Rectal smooth muscle tissue (tissue), 1 donor: Measurements from ENCODE around the gene CDHR3.

Source experiments
- H3K27ac ChIP-seq: one replicate; pipeline ENCODE4 v1.7.0; 2013; ENCODE audit warnings: low read depth, low read length, inconsistent platforms
- H3K27me3 ChIP-seq: one replicate; pipeline ENCODE4 v1.7.0; 2013; ENCODE audit warnings: low read length; ENCODE audit not compliant: control insufficient read depth, insufficient read depth
- H3K36me3 ChIP-seq: one replicate; pipeline ENCODE4 v1.7.0; 2013; ENCODE audit warnings: low read length; ENCODE audit not compliant: control insufficient read depth, insufficient read depth
- H3K4me1 ChIP-seq: one replicate; pipeline ENCODE4 v1.7.0; 2013; ENCODE audit warnings: low read length; ENCODE audit not compliant: control insufficient read depth, insufficient read depth
- H3K4me3 ChIP-seq: one replicate; pipeline ENCODE4 v1.7.0; 2013; ENCODE audit warnings: low read length
- H3K9ac ChIP-seq: one replicate; pipeline ENCODE4 v1.7.0; 2013; ENCODE audit warnings: low read length

The CDHR3 gene

GRCh38 chr7:106069471-106070200 is 106.6 kb downstream of the CDHR3 start:
- Histone ChIP-seq H3K27ac (peak overlapping the region; percentile 85), H3K27me3 (no peaks in the 10 kb centered on the region), H3K36me3 (no peaks in the 10 kb centered on the region), H3K4me1 (peaks cover 62% of the 10 kb centered on the region), H3K9ac (no peak overlapping the region), H3K4me3 (no peak overlapping the region)

- Histone ChIP-seq H3K27ac (peak overlapping the region; percentile 85), H3K4me3 (no peak overlapping the region), H3K9ac (no peak overlapping the region), H3K27me3 (no peaks in the 10 kb centered on the region), H3K4me1 (peaks cover 56% of the 10 kb centered on the region), H3K36me3 (no peaks in the 10 kb centered on the region)
Measured at GRCh38 chr7:106070201-106070551, 107.1 kb downstream of the CDHR3 start.

GRCh38 chr7:106070567-106071254 is 107.6 kb downstream of the CDHR3 start:
- Histone ChIP-seq H3K9ac (no peak overlapping the region), H3K36me3 (no peaks in the 10 kb centered on the region), H3K4me1 (peaks cover 52% of the 10 kb centered on the region), H3K4me3 (peak overlapping the region; percentile 1), H3K27ac (peak overlapping the region; percentile 85), H3K27me3 (no peaks in the 10 kb centered on the region)

GRCh38 chr7:106071356-106071998 is 108.4 kb downstream of the CDHR3 start:
- Histone ChIP-seq H3K4me1 (peaks cover 53% of the 10 kb centered on the region), H3K27me3 (no peaks in the 10 kb centered on the region), H3K27ac (peak overlapping the region; percentile 34), H3K9ac (peak overlapping the region; percentile 3), H3K4me3 (peak overlapping the region; percentile 9), H3K36me3 (no peaks in the 10 kb centered on the region)

- Histone ChIP-seq H3K4me1 (peaks cover 48% of the 10 kb centered on the region), H3K9ac (no peak overlapping the region)
Measured at GRCh38 chr7:106071999-106072714, 109.1 kb downstream of the CDHR3 start.

GRCh38 chr7:106072715-106073091 is 109.6 kb downstream of the CDHR3 start:
- Histone ChIP-seq H3K27me3 (no peaks in the 10 kb centered on the region), H3K4me3 (no peak overlapping the region), H3K9ac (no peak overlapping the region), H3K4me1 (peaks cover 45% of the 10 kb centered on the region), H3K36me3 (no peaks in the 10 kb centered on the region), H3K27ac (peak overlapping the region; percentile 34)

More at GRCh38 chr7:106071999-106072714, 109.1 kb downstream of the CDHR3 start:
- Histone ChIP-seq H3K4me3 (peak overlapping the region; percentile 9), H3K27me3 (no peaks in the 10 kb centered on the region), H3K36me3 (no peaks in the 10 kb centered on the region), H3K27ac (peak overlapping the region; percentile 34)

- Histone ChIP-seq H3K9ac (no peak overlapping the region), H3K36me3 (no peaks in the 10 kb centered on the region), H3K27me3 (no peaks in the 10 kb centered on the region), H3K4me3 (no peak overlapping the region), H3K27ac (no peak overlapping the region), H3K4me1 (peaks cover 38% of the 10 kb centered on the region)
Measured at GRCh38 chr7:106073701-106074100, 110.6 kb downstream of the CDHR3 start.

- Histone ChIP-seq H3K4me3 (no peak overlapping the region), H3K27ac (no peak overlapping the region), H3K9ac (no peak overlapping the region), H3K27me3 (no peaks in the 10 kb centered on the region), H3K36me3 (no peaks in the 10 kb centered on the region), H3K4me1 (peaks cover 33% of the 10 kb centered on the region)
Measured at GRCh38 chr7:106074257-106074656, 111.2 kb downstream of the CDHR3 start.

GRCh38 chr7:106075937-106076336 is 112.9 kb downstream of the CDHR3 start:
- H3K36me3 ChIP-seq: no peaks in the 10 kb centered on the region
- H3K27me3 ChIP-seq: no peaks in the 10 kb centered on the region
- H3K27ac ChIP-seq: no peak overlapping the region
- H3K4me3 ChIP-seq: no peak overlapping the region
- H3K4me1 ChIP-seq: peaks cover 20% of the 10 kb centered on the region
- H3K9ac ChIP-seq: no peak overlapping the region

- no peaks in the 10 kb centered on the region for H3K27me3 ChIP-seq
- peaks cover 15% of the 10 kb centered on the region for H3K4me1 ChIP-seq
- no peaks in the 10 kb centered on the region for H3K36me3 ChIP-seq
- H3K27ac ChIP-seq: no peak overlapping the region
- H3K4me3 ChIP-seq: no peak overlapping the region
- H3K9ac ChIP-seq: no peak overlapping the region
Measured at GRCh38 chr7:106076537-106076936, 113.5 kb downstream of the CDHR3 start.

GRCh38 chr7:106080300-106080987 is 117.4 kb downstream of the CDHR3 start:
- Histone ChIP-seq H3K4me1 (peaks cover 6% of the 10 kb centered on the region), H3K27me3 (no peaks in the 10 kb centered on the region), H3K4me3 (no peak overlapping the region), H3K9ac (no peak overlapping the region), H3K36me3 (no peaks in the 10 kb centered on the region), H3K27ac (no peak overlapping the region)
